NCI-H1092 treated with DMSO at 0.1 percent for 48 hours (cell line): ENCODE results near the gene TPP1.
A peak's percentile ranks its signal among the peaks of the same experiment; 100 is the strongest.

Source experiments
- DNase-seq: peaks from one replicate; lab custom pipeline; 2025; lab: John Stamatoyannopoulos, UW

TPP1 gene

DNA sequence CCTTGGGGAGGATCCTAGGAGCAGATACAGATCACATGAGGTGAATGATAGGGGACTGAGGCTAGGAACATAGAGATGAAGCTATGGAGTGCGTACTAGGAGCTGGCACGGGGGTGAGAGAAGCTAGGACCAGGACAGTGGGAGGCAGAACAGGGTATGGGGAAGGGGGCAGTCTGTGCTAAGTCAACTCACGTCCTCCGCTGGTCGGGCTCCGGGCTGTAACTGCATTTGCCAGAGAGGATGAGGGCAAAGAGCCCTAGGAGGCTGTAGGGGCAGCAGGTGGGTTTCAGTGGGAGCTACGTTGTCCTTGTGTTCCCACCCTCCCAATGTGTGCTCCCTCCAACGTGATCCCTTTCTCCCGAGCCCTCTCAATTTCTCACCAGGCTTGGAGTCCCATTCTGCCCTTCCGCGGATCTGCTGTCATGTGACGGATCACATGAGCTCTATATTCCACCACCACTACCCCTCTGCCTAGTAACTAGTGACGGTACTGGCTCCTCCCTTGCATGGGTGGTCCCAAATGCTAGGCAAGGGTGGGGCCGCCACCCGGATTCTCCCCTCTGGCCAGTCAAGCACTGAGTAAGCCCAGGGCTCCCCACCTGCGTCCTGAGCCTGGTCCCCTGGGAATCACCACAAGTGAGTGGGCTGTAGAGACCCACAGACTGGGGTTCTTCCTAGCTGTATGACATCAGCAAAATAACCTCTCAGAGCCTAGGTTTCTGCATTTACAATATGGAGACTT lies at the start of gene TPP1:
TPP1 (minus strand) TSS at position 419 of the 742 bp plus-strand sequence; CDS start at position 397, 22 bp downstream.
- DNase-seq = peak; percentile 93

DNA sequence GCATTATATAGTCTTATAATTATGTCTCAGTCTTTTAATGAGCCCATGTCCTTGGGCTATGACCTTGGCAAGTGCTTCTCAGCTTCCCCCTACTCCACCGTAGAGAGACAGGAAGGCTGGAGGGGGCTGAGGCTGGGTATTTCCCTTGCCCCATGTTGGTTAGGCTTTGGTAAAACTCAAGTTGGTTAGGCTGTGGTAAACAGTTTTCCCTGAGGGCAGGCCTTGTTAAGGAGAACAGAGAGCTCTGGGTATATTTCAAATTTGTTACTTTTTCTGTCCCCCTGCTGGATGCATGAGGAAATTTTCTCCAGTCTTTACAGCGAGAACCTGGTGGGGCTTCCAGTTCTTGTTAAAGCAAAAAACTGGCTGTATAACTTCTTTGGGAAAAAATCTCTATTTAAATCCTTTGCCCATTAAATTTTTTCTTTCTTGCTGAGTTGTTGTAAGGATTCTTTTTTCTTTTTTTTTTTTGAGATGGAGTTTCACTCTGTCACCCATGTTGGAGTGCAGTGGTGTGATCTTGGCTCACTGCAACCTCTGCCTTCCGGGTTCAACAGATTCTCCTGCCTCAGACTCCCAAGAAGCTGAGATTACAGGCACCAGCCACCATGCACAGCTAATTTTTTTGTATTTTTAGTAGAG lies 48.6 kb upstream of the TPP1 start:
- peak; percentile 5 for DNase-seq

DNA sequence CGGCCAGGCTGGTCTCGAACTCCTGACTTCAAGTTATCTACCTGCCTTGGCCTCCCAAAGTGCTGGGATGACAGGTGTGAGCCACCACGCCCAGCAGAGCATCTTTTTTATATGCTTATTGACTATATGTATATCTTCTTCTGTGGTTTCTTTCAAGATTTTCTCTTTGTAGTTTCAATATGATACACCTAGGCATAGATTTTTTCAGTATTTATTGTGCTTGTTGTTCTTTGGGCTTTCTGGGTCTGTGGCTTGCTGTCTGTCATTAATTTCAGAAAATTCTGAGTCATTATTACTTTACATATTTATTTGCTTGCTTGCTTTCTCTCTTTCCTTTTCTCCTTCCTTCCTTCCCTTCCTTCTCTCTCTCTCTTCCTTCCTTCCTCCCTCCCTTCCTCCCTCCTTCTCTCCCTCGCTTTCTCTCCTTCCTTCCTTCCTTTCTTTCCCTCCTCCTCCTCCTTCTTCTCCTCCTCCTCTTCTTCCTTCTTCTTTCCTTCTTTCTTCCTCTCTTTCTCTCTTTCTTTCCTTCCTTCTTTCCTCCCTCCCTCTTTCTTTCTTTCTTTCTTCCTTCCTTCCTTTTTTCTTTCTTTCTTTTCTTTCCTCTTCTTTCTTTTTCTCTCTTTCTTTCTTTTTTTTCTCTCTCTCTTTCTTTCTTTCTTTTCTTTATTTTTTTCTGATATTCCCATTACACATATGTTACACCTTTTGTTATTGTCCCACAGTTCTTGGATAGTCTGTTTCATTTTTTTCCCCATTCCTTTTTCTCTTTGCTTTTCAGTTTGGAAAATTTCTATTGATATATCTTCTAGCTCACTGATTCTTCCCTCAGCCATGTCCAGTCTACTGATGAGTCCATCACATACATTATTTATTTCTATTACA lies 47.3 kb upstream of the TPP1 start:
- no peak for DNase-seq

DNA sequence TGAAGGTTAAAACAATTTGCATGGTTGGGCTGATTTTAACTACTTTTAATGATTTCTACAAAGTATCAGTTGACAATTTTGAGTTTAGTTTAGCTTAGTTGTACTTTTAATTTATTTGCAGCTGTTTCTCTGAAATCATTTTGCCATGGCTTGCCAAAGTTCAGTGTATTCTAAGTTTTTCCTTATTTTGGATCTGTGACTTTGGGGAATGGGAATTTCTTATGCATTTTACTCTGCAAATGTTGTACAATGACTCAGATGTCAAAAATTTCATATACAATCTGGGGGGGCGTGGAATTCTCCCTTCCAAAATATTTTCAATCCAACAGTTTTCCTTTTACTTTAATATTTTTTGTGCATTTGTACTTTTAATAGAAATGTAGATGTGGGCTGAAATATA lies 45.3 kb upstream of the TPP1 start:
- no peak for DNase-seq

DNA sequence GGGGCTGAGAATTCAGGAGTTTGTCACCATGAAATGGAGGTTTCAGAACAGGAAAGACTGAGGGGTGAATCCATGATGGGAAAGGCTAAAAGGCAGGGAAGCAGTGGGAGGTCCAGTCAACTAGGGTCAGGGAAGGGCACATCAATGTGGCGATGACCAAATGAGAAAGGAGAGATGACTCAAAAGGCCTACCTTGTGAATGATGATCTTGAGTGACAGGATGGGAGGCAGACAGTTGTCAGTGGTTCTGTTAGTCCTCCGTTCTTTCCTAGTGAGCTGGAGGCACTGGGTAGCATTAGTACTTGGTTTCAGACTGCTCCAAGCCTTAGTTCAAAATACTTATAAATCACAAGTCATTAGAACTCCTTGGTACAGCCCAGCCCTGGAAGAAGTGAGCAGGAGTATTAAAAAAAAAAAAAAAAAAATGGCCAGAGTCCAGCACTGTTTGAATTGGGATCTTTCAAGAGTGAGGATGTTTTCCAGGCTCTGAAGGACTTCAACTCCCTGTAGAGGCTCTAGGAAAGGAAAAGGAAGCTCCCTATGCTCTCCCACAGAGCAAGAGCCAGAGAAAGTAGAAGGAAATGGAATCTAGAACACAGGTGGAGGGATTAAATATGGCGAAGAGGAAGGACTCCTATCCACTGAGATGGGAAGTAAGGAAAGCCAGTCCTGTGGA lies 44.7 kb upstream of the TPP1 start:
- DNase-seq = no peak

DNA sequence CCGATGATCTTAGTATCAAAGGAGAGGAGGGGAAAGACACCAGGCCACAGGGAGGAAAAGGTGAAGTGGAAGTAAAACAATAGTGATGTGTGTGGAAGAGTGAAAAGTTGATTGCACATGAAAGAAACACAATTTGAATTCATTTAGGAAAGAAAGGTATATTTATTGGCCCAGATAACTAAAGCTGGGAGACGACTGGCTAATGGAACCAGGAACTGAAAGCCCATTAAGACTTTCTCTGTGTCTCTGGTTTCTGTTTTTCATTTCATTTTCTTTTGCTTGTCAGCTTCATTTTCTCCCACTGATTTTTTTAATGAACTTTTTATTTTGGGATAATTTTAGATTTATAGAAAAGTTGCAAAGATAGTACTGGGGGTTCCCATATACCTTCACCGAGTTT lies 41.5 kb upstream of the TPP1 start:
- DNase-seq = no peak

DNA sequence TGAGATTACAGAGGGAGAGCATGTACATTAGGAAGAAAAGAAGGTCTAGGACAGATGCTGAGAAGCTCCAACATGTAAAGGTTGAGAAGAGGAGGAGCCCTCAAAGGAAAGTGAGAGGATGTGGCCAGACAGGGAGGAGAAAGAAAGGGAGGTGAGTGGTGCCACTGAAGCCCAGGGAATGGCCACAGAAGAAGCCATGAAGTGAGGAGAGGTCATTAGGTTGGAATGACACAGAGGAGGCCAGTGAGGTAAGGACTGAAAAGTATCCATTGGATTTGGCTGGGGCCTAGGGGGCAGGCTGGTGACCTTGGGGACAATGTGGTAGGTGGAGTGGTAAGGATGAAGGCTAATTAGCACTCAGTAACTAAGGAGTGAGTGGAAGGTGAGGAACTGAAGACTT lies 39.4 kb upstream of the TPP1 start:
- DNase-seq = no peak

DNA sequence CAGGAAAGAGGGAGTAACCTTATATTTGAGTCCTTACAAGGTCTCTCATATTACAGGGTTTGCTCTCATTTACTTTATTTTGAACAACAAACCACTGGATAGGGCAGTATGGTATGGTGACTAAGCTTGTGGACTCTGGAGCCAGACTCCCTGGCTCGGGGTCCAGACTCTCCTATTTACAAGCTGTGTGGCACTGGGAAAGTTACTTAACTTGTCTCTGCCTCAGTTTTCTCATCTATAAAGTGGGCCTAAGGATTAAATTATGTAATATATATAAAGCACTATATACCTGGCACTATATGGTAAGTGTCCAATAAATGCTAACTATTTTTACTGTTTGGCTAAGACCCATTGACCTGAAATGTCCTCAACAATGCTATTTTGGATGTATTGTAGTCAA lies 38.1 kb upstream of the TPP1 start:
- DNase-seq = no peak

DNA sequence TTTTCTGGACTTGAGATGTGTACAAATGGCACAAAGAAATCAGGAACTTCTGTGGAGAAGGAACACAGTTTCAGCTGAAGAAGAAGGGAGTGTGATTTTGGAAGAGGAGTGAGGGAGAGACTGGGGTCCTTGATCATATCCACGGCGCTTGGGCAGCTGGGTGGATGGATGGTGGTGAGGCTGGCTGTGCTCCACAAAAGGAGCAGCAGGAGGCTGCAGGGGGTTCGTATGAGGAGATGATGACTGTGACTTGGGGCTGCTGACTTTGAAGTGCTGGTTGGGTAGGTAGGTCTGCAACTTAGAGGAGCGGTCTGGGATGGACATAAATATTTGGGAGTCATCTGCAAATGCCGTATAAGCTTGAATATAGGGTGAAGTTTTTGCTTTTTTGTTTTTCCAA lies 37.7 kb upstream of the TPP1 start:
- no peak for DNase-seq

DNA sequence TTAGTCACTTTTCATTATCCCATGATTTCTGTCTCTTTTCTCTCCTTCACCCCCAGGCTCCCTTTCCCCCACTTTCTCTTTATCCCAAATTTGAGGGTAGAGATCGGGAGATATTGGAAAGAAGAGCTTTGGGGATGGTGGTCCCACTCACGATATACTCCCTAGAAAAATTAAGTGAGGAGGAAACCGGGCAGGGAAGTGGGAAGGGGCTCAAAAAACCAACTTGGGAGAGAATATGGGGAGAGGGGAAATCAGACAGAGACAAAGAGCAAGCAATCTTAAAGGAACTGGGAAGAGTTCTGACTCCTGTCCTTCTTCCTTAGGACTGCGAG lies 37.3 kb upstream of the TPP1 start:
- no peak for DNase-seq

DNA sequence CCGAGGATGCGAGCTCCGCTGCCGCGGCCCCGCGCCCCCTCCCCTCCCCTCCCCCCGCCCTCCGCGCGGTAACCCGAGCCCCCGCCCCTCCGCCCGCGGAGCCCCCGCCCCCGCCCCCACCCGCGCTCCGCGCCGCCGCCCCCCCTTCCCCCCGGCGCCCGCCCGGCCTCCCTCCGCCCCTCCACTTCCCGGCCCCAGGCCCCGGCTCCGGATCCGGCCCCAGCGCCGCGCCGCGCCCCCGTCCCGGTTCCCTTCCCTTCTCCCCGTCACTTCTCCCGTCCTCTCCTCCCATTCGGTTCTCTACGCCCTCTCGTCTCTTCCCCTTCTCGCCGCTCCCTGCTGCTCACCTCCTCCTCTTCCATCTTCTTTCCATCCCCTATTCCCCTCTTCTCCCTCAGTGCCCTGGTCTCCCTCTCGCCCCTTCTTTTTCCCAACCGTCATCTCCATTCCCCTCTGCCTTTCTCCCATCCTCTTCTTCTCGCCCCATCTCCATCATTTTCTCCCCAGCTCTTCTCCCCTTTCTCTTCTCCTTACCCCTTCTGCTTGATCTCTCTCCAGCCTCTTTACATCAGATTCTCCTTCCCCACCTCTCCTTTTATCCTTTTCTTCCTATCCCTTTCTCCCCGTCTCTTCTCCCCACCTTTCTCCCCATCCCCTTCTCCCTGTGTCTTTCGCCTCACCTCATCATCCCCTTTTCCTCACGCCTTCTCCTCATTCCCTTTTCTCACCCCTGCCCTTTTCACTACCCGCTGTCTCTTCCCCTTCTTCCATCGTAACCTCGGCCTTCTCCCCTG lies 36.8 kb upstream of the TPP1 start, which contains the start of gene DCHS1:
DCHS1 (minus strand) TSS at position 20 of the 794 bp plus-strand sequence. CDS start 14,196 bp downstream, outside the sequence.
- peak; percentile 41 for DNase-seq

DNA sequence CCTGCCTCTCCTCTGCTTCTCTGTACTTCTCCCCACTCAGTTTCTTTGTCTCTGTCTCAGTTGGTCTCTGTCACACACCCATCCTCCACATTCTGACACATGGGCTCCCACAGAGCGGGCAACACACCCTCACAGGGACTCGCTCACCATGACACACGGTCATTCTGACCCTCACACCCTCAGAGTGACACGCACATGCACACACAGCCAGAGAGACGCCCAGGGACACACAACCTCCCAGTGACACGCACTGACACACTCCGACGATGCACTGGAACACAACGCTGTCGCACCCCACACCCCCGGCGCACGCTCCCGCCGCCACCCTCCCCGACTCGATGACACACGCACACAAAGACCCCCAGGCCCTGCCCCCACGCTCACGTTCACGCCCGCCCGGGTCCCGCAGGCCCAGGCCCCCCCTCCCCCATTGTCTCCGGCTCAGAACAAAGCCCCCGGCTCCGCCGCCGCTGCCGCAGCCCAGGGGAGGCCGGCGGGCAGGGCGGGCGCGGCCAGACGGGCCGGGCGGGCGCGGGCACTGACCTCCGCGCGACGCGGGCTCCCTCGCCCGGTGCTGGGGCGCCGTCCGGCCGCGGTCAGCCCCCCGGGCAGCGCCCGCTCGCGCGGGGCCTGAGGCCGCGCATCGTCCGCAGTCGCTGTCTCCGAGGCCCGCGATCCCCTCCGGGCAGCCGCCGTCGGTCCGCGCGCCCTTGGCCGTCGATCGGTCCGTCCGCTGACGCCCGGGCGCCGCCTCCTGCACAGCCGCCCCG lies 36.0 kb upstream of the TPP1 start:
- DNase-seq = peak; percentile 19

DNA sequence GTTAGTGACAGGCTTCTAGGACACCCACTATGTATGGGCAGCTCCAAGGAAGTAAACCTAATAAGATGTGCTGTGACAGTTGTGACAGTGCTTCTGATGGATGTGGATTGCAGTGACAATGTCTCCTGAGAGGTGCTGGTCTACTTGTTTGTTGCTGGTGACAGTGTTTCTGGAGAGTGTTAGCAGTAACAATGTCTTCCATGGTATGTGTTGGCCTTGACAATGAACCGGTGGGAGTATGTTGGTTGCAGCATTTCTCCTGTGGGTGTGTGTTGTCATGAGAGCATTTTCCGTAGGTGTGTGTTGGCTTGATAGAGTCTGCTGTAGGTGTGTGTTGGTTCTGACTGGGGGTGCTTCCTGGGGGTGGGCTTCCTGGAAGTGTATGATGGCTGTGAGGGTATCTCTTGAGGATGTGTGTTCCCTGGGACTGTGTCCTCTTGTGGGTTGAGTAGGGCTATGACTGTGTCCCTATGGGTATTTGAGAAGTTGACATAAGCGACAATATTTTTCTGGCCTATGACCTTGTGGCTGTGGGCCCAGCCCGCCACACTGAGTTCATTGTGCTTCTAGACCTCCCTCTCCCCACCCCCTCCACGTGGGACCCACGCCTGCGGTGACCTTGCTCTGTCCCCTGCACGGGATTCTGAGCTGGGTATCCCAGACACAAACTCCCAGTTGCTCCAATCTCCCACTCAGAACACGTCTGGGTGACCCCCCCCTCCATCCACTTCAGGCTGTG lies 35.2 kb upstream of the TPP1 start:
- no peak for DNase-seq

DNA sequence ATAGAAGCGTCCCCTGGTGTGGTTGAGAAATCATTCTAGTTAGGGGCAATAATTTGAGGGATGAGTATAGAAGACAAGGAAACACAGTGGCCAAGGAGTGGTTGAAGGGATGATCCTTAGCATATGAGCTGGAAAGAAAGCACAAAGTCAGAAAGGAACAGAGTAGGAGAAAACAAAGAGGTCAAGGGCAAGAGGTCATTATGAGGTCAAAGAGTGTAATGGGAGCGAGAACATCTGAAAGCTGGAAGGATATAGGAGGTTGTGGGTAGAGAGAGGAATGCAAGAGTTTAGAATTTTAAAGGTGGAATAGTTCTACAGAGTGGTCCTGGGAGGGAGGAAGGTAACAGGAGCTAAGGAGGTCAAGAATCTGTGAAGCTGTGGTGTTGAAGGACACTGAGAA lies 34.4 kb upstream of the TPP1 start:
- DNase-seq = no peak

DNA sequence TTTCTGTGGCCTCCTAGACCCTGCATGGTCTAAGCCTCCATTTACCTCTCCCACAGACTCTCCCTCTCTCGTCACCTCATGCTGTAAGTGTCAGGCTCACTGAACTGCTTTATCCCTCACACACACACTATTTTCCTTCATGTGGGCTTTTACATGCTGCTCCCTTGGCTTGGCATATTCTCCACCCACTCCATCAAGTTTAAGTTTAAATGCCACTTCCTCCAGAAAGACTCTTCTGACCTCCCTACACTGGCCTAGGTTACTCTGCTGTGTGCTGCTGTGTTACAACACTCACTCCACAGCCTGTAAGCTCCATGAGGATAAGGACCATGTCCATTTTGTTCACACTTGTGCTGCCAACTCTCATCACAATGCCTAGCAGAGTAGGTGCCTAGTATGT lies 33.9 kb upstream of the TPP1 start:
- no peak for DNase-seq

DNA sequence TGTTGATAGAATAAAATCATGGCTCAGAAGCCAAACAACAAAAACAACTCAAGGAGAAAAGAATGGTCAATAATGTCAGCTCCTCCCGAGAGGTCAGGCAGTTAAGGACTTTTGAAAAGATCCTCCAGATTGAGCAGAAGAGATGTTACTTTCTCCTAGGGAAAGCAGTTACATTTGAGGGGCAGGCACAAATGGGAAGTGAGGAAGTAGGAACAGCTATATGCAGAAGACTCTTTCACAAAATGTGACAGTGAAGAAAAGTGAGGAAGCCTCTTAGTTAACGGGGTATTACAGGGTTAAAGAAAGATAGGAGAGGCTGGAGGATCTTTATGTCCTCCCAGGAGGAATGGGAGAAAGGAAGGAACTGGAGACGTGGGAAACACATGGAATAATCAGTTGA lies 33.0 kb upstream of the TPP1 start:
- no peak for DNase-seq

DNA sequence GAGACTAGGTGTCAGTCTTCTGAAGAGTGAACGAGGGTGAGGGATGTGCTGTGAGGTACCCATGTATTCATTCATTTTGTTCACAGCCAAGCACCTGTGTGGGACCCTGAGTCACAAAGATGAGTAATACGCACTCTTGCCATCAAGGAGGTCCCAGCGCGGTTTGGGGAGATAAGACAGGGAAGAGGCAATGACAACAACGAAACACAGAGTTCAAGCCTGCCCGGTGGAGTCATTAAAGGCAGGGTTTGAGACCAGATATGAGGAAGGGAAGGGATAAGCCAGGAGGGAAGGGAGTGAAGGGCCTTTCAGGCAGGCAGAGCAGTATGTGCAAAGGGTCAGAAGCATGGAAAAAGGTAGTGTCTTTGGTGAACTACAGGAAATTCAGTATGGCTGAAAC lies 31.8 kb upstream of the TPP1 start:
- no peak for DNase-seq

DNA sequence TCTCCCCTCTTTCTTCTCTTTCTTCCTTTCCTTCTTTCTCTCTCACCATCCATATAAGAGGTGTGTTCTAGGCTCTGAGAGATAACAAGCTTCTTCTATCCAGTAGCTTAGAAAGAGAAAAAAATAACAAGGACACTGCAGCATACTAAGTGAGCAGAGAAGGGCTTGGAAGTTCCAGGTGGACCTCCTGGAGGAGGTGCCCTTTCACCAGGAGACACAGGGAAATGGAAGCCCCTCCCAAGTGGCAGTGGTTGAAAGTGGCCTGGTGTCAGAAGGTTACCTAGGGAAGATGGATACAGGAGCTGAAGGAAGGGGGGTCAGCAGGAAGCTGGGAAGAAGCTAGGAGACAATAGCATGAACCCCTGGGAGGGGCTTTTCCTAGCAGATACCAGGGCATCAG lies 30.9 kb upstream of the TPP1 start:
- DNase-seq = no peak

DNA sequence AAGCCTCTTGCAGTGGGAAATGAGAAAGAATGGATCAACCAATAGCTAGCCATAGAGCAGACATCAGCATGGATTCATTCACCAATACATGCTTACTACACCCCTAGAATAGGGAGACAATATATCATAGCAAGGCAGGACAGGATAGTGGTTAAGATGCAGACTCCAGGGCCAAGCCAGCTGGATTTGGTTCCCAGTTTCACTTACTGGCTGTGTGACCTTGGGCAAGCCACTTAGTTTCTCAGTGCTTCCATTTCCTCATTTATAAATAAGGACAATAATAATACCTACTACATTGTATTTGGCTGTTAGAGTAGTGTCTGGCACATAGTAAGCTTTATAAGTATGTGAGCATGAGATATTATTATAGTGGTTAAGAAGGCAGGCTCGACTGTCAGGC lies 29.3 kb upstream of the TPP1 start:
- no peak for DNase-seq

DNA sequence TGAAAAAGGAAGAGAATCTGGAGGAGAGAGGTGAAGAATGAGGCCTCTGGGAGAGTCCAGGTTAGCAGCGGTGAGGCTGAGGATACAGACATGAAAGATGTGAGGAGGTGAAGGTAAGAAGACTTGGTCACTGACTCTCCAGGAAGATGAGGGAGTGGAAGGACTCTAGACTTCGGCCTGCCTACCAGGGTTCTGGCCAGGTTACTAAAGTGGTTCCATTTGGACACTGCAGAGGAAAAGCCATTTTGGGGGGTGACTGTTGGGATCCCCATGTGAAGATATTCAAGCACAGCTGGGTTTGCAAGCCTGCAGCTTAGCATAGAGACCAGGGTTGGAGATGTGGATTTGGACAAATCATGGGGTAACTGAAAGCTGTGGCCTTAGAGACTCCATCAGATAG lies 28.6 kb upstream of the TPP1 start:
- DNase-seq = no peak
